CD4-positive, alpha-beta T cell treated with Interleukin-4 for 1 hour (primary cell): Measurements from ENCODE around the gene ZNF397.

Source experiments
- DNase-seq, 2 donors: peaks; one replicate each; pipeline ENCODE4 v3.0.0-alpha.2; 2020 to 2022

The ZNF397 gene

DNA sequence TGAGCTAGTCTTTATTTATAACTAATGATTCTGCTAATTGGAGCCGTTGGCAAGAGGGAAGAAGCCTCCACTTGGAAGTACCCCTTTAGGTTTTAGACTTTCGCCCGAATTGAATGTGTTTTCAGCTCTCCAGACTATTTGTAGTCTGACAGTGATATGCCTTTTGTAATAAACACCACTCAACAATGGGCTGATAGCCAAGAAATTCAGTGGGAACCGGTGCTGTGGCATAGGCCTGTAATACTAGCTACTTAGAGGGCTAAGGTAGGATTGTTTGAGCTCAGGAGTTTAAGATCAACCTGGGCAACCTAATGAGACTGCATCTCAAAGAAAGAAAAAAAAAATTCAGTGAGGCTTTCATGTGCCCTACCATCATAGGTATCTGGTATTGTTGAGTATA is 62.8 kb downstream of the ZNF397 start:
- DNase-seq: no peak

GRCh38 chr18:35306588-35307250 is 65.9 kb downstream of the ZNF397 start:
- DNase-seq: no peak
